C1 segment of cervical spinal cord (tissue), 14 donors: ENCODE measurements around the gene ALDH18A1.
A peak's percentile ranks its signal among the peaks of the same experiment; 100 is the strongest.

ENCODE experiments used
- DNase-seq, 14 donors: peaks; one replicate each; lab custom pipeline; 2025; lab: John Stamatoyannopoulos, UW

Gene ALDH18A1

DNA sequence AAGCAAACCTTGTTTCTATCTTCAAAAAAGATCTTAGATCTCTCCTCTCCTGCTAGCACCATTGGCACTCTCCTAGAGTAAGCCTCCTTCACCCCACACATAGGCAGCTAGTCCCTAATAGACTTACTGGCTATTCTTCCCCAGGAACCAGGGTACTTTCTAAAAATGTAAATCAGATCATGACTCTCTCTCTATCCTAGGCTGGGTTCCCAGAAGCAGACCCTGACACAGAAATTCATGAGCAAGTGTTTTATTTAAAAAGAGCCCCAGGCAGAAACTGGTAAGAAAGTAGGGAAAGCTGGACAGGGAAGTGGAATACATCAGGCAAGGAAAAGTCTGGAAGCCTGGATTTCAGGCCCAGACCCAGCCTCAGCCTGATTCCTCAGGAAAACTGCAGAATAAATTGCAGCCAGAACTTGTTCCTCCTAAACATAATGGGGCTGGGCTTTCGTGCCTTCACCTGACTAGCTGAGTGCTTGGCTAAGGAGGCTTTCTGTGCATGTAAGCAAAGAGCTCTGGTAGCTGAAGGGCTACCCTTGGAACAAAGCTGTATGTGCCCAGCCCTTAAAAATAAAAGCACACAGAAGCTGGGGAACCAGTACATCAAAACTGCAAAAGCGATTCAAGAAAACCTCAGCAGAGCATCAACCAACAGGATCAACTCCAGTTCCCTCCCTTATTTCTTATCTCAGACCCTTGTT, 76.5 kb downstream of the ALDH18A1 start:
- peak in 1 of 14 donors; percentile 14 for DNase-seq

DNA sequence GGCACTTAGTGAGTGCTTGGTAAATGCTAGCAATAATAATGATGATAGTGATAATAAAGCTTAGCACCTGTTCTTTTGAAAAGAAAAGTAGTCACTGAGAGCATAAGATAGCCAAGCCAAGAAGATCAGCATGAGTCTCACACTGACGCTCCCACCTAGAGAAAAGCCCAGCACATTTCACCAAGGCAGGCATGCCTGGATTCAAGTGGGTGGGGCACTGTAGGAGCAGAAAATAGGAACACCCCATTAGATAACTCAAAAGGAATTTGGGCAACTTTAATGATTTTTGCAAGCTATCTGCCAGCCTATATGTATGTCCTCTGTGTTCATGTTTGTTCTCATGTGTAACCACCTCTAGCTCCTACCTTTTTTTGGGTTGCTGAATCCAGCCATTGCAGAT, 77.2 kb downstream of the ALDH18A1 start:
- no peak for DNase-seq

DNA sequence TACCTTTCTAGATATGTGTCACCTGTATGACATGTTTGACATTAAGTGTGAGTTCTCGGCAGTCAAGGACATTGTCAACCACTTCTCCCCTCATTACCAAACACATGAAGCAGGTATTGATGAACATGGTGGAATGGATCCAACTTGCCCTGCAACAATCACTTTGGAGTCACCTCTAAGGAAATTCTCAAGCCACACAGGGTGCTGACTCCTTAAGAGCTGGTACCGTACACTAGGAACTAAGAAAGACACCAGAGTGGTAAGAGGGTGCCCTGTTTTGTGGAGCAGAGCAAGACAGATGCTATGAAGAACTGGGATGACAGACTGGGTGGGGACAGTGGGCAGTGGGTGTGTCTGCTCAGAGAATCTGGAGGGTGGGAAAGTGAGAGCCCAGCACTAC, 77.9 kb downstream of the ALDH18A1 start:
- DNase-seq = no peak

DNA sequence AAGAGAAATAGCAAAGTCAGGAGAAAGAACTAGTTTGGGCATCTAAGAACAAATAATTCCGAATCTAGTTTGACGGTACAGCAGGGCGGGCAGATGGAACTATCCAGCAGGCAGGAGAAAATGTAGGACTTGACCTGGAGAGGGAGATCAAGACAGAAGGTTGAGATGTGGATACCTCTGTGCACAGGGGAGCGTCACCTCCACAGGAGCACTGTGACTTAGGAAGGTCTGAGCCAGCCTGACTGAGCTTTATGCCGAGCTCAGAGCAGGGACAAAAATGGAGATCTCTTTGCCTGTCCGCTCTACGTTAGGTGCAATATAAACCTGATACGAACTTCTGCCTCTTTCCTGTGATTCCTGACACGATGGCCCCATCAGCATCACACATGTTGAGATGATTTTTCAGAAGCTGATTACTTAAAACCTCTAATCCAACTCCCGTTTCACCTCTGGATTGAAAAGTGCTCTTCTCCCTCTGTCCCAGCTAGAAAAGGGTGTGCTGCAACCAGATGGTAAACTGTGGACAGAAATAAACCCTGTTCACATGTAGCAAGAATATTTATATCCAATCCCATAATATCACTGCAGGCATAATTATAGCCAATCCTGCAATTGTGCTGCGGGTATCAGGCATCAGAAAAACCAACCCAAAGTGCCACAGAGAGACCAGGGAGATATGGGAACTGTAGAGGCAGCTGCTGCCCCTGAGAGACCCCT, 81.7 kb downstream of the ALDH18A1 start:
- DNase-seq = no peak

DNA sequence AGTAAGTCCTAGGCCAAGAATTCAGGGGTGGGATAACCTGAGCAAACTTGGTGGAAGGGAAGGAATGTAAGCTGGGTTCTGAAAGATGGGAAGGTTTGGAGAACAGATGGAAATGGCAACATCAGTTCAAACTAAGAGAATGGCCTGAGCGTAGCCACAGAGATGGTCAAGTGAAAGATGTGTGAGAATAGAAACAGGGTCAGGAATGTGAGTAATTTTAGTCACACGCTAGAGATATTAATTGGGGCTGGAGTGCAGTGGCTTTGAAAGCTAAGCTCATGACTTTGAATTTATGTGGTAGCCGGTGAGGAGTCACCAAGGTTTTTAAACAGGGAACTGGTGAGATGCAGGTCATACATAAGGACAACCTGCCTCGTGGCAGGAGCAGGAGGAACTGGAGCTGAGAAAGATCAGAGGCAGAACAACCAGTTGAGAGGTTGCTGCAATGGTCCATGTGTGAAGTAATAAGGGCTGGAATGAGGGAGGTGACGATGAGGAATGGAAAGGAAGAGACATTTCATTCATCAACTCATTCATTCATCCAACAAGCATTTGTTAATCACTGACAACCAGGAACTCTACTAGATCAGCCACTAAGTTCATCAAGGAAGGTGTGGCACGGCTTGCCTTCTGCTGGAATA, 82.4 kb downstream of the ALDH18A1 start:
- no peak for DNase-seq

DNA sequence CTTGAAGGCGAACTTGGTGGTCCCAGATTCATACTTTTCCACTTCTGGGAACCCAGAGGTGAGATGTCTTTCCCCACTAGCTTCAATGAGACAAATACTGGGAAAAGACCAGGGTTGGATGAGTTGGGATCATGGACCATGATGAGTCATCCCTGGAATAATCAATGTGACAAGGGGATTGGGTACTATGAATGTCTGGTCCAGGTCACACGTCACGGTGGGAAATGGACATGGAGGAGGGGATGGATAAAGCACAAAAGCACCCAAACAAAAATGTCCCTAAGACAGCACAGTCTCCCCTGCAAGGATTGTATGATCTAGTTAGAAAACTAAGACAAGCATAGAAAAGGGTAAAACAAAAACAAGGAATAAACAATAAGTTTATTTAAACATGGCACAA, 83.0 kb downstream of the ALDH18A1 start:
- no peak for DNase-seq

DNA sequence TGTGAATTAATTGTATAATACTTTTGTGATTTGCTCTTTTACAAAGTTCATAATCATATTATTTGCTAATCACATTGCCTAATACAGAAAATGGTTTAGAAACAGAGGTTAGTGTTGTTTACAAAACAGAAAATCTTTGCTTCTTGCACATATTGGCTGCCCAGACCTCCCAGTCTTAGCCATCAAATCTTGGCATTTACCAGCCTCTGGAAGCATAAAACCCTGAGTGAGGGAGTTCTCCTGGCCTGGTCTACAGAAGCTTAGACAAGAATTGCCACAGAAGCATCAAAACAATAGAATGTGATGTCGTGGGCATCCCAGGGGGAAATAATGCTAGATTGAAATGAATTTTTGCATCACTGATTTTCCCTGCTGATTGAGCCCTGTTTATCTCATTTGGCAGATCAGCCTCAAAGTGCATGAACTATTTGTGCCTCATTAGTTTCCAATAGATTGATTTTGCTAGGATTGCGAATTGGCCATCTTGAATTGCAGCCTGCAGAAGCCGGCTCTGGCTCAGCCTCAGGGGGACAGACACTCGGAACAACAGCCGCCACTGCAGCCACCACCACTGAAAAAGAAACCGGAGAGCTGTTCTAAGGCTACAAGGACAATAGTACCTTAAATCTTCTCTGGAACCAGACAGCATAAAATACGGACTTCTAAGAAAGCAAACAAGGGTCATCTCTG, 84.2 kb downstream of the ALDH18A1 start:
- DNase-seq = peak in 1 of 14 donors; percentile 25

DNA sequence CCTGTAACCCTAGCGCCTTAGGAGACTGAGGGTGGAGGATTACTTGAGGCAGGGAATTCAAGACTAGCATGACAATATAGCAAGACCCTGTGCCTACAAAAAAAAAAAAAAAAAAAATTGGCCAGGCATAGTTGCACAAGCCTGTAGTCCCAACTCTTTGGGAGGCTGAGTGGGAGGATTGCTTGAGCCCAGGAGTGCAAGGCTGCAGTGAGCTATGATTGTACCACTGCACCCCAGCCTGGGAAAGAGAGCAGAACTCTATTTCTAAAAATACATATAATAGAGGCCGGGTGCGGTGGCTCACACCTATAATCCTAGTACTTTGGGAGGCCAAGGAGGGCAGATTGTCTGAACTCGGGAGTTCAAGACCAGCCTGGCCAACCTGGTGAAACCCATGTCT, 85.1 kb downstream of the ALDH18A1 start:
- DNase-seq = no peak

DNA sequence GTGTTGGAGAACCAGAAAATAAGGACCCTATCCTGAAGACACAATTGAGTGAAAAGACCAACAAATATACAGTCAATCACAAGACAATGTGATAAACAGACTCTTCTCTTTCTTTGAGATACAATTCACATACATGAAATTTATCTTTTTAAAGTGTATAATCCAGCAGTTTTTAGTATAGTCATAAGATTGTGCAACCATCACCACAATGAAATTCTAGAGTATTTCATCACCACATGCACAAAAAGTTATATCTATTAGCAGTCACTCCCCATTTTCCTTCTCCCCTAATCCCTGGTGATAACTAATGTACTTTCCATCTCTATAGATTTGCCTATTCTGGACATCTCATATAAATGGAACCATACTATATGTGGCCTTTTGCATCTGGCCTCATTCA, 87.1 kb downstream of the ALDH18A1 start:
- DNase-seq = no peak

DNA sequence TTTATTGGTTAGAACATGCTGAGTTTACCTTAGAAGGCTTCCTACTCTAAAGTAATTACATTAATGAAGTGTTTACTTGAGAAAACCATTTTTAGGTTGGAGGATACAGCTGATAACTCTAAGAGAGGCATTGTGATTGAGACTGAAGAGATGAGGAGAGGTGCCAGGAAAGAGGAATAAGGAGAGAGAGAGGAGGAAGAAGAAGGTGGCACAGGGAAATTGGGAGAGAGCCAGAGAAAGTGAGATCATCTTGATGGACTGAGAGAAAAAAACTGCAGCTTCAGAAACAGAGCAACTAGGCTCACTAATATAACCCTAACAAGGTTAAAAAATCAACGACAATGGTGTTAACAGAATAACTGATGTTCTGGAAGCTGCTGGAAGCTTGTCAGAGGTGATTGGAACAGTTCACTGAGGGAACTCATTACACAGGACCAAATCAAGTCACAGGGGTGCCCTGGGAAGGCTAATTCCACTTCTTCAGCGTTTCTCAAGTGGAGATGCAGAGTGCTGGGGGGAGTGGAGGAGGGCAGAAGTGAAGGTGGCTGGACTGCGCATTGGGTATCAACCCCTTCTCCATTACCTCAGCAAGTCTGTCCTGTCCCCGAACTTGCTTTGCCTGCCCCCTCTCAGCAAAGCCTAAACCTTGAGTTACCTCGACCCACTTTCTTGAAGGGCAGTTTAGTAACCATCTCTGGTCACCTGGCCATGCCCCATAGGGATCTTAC, 88.4 kb downstream of the ALDH18A1 start:
- no peak for DNase-seq

DNA sequence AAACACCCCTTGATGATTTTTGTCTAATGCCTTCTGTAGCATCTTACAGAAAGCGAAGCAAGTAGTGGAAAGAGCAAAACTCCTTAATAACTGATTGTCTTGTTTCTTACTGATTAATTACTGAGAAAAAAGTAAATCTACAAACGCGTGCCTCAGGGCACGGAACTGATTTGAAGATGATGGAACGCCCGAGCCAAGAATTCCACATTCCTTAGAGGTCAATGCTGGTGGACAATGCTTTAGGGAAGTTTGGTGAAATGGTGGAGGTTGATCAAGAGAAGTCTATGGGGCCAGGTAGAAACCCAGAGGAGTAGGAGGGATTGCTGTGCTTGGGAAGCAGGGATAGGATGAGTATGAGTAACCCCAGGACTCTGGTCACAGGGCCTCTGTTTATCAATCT, 90.4 kb downstream of the ALDH18A1 start:
- DNase-seq = no peak

DNA sequence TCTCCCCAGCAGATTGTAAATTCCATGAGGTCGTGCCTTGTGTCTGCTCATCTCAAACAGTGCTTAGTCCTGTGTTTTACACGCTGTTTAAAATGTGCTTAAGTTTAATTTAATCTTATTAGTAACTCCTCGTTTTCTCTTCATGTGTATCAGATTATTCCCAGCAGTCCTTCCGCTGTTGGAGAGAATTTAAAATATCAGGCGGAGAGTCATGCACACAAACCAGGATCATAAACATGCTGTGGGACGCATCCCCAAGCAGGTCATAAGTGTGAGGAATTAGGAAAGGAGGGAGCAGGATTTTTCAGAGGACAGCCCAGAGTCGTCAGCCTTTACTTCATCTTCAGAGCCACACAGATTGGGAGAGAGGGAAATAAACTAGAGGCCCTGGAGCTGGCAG, 91.2 kb downstream of the ALDH18A1 start:
- no peak for DNase-seq

DNA sequence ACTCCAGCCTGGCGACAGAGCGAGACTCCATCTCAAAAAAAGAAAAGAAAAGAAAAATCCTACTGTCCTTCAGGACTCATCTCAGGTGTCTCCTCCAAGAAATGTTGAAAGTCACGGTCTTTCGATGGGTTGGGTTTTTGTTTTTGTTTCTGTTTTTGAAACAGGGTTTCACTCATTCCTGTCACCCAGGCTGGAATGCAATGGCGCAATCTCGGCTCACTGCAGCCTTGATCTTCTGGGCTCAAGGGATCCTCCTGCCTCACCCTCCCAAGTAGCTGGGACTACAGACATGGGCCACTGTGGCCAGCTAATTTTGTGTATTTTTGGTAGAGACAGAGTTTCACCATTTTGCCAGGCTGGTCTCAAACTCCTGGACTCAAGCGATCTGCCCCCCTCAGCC, 92.2 kb downstream of the ALDH18A1 start:
- no peak for DNase-seq

DNA sequence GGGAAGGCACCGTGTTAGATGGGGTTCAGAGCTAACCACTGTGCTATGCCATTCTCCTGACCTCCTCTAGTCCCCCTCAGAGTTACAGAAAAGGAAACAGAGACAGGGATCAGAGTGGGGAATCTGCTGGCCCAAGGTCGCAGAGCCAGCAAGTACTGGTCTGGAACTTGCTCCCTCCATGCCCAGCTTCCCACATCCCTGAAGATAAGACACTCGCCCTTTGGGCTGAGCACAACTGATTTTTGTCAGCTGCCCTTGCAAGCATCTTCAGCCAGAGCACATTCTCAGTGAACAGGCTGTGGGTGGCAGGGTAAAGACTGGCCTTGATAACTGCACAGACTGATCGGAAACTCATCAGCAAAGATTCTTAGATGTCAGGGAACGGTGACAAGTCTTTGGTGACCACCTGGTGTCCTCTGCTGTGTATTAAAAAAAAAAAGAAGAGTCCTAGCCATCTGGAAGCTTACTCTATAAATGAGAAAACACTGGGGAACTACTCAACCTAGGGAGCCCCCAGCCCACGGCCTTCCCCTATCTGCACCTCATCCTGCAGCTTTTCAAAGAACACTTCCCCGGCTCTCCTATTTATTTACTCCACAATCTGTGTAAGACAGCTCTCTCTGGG, 94.1 kb downstream of the ALDH18A1 start:
- DNase-seq = peak in 1 of 14 donors; percentile 5

DNA sequence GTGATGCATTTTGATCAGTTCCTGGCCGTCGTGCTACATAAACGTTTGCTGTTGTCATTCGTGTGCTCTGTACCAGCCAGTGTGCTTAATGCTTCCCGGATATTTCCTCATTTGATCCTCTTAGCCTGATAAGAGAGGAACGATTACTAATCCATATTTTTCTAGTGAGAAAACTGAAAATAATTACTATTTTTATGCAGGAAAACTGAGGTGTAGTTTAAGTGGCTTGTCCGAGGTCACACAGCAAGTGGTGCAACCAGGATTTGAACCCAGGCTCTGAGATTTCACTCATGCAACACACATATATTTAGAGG, 94.7 kb downstream of the ALDH18A1 start:
- DNase-seq = no peak

DNA sequence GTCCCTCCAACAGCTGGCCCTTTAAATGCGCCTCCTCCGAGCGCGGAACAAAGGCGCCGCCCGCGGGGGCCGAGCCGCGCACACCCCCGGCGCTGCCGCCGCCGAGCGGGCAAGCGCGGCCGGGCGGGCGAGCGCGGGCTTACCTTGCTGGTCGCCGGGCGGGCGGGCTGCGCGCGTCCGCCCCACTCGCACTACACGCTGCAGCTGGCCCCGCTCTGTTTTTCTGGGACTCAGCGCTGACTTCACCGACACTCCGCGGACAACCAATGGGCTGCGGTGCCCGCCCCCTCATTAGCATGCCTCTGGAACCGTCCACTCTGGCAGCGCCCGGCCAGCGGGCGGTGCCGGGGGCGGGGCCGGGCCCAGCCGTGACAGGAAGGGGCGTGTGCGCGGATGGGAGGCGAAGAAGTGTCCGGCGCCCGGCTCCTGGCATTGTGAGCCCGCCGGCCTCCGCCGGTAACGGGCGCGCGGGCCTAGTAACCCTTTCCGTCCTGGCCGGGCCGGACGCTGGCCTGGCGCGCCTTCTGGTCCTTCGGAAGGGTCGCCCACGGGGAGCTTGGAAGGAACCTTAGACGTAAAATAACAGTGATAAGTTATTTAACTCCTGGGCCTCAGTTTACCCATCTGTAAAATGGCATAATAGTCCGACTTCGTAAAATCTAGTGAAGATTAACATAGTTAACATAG, 95.2 kb downstream of the ALDH18A1 start, which contains the start of gene SORBS1:
TSS of gene SORBS1 (minus strand) at position 195 of the 687 bp plus-strand sequence. CDS start 120,236 bp downstream, outside the sequence.
- peak; percentile 58 to 97 (median 94) for DNase-seq

DNA sequence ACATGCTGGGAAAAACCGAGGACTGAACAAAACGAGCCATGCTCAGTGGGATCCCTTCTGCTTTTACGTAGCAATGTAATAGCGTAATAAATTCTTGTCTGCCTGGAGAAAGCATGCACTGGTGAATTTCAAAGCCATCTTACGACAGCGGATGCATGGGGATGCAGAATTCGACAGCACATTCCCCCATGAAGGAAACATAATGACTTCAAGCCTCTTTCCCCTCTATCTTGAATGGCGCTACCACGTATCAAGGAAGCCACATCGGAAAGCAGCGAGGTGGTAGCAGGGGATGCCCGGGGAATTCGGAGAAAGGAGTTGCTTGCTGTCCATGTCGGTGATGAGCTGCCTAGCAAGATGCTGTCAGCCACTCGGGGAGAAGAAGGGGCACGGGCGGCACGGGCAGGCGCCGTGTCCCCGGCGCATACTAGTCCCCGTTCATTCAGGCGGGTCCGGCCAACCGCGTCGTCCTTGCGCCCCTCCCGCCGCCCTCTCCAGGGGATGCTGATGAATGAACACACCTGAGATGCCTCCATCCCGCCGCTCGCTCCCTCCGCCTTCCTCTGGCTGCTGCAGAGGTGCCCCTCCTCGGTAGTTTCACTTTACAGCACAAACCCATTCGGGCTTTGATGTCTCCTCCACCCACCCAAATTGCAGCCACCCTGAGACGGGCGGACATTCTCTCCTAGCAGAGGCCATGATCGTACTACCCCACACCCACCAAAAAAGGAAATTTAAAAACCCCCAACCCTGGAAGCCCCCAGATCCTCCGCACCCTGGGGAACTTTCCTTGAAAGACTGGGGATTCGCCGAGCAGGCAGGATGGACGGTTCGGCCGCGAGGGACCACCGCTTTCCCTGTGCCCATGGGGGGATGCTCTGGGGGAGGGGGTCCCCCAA, 96.0 kb downstream of the ALDH18A1 start:
- peak in 9 of 14 donors; percentile 27 to 68 (median 51) for DNase-seq

DNA sequence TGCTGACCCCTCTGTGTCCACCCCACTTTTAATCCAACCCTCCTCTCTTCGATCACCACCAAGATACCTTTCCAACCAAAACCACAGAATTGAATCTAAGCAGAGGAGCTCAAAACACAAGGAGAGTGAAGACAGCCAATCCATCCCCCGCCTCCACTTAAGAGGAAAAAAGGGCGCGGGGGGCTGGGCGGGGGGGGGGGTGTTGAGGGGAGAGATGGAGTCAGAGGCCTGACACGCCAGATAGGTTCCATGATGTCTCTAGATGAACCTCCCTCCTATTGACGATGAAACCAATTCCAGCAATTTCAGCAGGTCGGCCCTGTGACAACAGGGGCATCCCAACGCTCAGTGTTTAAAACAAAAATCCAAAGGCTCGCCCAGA, 96.6 kb downstream of the ALDH18A1 start:
- peak in 1 of 14 donors; percentile 27 for DNase-seq

DNA sequence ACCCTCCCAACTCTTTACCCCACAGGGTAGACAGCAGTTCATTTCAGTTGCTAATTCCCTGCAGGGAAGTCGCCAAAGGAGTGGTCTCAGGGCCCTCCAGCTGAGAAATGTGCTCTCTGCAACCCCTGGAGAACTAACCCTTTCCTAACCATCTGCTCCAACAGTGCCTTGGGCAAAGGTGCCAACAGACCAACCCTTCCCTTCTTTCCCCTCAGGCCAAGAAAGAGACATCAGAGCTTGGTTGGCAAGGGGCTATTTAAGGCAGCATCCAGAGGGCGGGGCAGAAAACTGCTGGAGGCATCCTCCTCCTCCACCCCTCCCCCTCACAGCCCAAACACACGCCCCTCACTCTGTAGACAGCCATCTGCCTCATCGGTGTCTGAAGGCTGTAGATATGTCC, 97.0 kb downstream of the ALDH18A1 start:
- peak in 4 of 14 donors; percentile 12 to 27 (median 26) for DNase-seq
